HG02870 (cell line): ENCODE measurements around the gene SRCIN1.
A peak's percentile ranks its signal among the peaks of the same experiment; 100 is the strongest.
"Not testable (repeated sequence)": the region's sequence is repeated elsewhere in the genome, so short reads cannot be mapped to it uniquely, and the experiment has no call there.

Experiments
- ATAC-seq: cut with Tn5 transposase; IDR thresholded peaks from one replicate; pipeline ENCODE4 v1.9.1; 2021; ENCODE audit warnings: mild to moderate bottlenecking, moderate library complexity; ENCODE audit not compliant: unreplicated experiment

Gene SRCIN1

DNA sequence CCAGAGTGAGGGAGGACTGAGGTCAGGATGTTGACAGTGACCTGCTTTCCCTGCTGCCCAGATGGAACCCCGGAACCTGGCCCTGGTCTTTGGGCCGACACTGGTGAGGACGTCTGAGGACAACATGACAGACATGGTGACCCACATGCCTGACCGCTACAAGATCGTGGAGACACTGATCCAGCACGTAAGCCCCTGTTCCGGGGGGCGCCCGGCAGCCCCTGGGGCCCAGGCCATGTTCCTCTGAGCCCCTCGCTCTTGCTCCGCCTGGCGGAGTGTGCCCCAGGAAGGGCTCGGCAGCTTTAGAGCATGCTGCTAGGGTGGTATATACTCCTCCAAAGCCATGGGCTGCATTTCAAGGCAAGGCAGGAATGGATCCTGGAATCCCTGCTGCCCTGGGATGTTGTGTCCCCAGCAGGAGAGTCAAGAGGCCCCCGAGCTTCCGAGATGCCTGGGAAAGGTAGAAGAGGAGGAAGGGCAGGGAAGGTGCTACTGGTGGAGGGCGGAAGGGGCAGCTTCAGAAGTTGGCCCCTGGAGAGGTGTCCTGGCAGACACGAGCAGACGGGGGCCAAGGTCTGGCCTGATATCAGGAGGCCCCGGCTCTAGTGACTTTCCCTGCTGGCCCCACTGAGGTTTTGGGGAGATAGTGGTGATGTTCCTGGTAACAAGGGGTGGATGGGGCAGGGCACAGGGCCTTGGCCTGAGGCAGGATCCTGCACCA lies 114.2 kb downstream of the SRCIN1 start:
- ATAC-seq = not testable (repeated sequence)

- ATAC-seq = not testable (repeated sequence)
Measured at GRCh38 chr17:38489774-38490173, 116.0 kb downstream of the SRCIN1 start.

DNA sequence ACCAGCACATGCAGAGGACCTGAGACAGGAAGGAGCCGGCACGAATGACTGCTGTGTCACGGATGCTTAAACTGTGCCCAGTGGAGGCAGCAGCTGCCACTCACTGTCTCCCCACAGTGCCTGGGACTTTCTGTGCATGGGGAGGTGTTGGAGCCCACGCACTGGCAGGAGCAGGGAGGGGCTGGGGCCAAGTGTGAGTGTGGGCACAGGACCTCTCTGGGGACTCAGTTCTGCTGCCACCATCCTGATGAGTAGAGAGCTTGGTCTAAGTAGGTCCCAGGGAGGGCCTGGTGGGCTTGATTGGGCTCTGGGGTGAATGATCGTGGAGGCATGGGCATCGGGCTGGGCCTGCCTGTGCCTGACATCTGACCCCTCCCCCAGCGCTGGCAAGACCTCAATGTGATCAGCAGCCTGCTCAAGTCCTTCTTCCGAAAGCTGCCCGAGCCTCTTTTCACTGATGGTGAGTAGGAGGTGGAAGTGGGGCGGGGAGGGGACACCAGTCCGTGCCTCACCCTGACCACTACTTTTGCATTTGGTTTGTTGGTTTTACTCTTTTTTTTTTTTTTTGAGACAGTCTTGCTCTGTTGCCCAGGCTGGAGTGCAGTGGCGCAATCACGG lies 120.0 kb downstream of the SRCIN1 start:
- ATAC-seq = peak; percentile 55

- ATAC-seq = no peak
Measured at GRCh38 chr17:38485146-38485468, 120.6 kb downstream of the SRCIN1 start.

DNA sequence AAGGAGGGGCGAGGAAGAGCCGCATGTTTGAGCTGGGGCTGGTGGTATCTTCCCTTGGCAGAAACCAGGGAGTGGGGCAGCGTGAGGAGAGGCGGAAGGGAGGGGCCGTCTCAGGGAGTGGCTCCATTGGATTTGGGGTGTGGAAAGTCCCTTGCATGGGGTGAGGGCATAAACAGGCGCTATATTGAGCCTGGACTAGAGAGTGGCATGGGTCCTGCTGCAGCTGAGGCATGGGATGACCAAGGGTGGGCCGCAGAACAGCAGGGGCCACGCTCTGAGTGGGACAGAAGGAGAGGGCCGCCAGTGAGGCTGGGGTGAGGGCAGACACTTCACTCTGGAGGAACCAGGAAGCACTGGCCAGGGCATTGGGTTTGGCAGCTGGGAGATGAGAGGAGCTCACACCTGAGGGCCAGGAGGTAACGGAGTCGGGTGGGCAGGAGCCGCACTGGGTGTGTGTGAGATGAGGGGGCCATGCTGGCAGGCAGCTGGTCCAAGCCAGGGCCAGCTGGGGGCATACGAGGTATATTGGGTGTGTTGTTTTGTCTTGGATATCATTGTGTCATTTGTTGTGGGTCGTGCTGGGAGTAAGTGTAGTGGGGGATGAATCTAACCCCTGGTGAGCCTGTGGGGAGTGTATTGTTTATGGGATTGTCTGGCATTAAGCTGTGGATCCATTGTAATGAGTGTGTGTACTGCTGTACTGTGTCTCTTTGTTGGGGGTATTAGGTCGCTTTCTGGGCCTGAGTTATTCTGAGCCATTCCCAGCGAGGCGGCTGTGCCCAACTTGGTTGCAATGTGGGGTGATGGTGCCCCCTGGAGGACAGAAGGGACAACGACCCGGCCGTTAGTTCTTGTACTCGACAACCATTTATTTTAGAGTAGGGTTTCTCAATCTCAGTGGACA lies 121.3 kb downstream of the SRCIN1 start:
- ATAC-seq = not testable (repeated sequence)

GRCh38 chr17:38482700-38483043 lies 123.1 kb downstream of the SRCIN1 start:
- ATAC-seq = not testable (repeated sequence)

DNA sequence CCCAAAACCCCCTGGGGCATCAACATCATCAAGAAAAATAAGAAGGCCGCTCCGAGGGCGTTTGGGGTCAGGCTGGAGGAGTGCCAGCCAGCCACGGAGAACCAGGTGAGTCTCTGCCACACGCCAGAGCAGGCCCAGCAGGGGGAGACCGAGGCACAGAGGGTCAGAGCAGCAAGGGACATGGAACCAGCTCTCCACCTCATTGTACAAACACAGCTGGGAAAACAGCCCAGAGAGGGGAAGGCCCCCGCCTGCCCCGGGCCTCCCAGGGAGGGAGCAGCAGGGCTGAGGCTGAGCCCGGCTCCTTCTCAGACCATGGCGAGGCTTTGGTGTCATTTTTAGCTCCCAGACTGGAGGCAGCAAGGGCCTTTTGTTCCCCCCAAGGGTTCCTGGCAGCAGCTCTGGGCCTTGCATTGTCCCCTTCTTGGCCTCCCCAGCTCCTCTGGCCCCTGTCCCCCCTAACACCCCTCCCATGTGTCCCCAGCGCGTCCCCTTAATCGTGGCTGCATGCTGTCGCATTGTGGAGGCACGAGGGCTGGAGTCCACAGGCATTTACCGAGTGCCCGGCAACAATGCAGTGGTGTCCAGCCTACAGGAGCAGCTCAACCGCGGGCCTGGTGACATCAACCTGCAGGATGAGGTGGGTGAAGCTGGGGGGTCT lies 123.6 kb downstream of the SRCIN1 start:
- not testable (repeated sequence) for ATAC-seq
